GM12874 (cell line): Measurements from ENCODE around the gene CASK.

Experiments used
- TF ChIP-seq, protein P1 (sequence below): IDR thresholded peaks from 2 replicates; pipeline ENCODE4 v1.5.1; 2011; ENCODE audit warnings: low read depth, mild to moderate bottlenecking, control low read depth, low read length, moderate library complexity; ENCODE audit not compliant: insufficient read depth

CASK gene

DNA sequence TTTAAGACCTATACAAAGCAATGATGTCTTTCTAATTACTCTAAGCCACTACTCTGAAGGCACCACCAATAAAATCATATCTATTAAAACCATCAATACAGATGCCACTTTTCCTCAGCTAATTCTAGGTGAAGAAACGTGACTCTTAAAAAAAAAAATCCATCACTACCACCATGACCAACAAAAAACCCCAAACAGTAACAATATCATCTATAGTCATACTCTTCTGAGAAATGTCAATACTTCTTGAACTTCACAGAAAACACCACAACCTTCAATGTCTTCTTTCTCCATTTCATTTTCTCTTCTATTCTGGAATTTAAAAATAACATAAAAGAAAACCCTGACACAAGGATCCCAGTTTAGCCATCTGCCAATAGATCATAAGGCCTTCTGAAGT lies 35.7 kb downstream of the CASK start:
- TF ChIP-seq, protein P1, sequence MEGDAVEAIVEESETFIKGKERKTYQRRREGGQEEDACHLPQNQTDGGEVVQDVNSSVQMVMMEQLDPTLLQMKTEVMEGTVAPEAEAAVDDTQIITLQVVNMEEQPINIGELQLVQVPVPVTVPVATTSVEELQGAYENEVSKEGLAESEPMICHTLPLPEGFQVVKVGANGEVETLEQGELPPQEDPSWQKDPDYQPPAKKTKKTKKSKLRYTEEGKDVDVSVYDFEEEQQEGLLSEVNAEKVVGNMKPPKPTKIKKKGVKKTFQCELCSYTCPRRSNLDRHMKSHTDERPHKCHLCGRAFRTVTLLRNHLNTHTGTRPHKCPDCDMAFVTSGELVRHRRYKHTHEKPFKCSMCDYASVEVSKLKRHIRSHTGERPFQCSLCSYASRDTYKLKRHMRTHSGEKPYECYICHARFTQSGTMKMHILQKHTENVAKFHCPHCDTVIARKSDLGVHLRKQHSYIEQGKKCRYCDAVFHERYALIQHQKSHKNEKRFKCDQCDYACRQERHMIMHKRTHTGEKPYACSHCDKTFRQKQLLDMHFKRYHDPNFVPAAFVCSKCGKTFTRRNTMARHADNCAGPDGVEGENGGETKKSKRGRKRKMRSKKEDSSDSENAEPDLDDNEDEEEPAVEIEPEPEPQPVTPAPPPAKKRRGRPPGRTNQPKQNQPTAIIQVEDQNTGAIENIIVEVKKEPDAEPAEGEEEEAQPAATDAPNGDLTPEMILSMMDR = no peak

DNA sequence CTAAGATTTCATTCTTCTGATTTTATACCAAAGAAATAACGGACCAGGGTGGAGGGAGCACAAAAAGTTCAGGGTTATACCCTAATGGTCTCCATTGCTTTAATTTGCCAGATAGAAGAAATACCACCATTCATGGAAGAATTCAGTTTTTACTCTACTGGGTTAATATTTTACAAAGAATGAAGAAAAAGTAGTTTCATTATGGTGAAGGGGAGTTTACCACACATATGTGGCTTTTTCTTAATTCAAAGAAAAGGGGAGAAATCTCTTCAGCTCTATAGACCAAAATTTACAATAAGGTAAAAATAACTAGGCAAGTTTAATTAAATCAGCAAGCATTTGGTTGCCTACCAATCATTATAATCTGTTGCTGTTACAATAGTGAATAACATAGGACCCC lies 37.6 kb downstream of the CASK start:
- TF ChIP-seq, protein P1 = no peak

GRCh38 chrX:41881166-41881565 lies 42.2 kb downstream of the CASK start:
- TF ChIP-seq, protein P1 = no peak

GRCh38 chrX:41877167-41877566 lies 46.2 kb downstream of the CASK start:
- TF ChIP-seq, protein P1 = no peak

- TF ChIP-seq, protein P1 = no peak
These were observed 48.2 kb downstream of the CASK start for GRCh38 chrX:41875142-41875541.

DNA sequence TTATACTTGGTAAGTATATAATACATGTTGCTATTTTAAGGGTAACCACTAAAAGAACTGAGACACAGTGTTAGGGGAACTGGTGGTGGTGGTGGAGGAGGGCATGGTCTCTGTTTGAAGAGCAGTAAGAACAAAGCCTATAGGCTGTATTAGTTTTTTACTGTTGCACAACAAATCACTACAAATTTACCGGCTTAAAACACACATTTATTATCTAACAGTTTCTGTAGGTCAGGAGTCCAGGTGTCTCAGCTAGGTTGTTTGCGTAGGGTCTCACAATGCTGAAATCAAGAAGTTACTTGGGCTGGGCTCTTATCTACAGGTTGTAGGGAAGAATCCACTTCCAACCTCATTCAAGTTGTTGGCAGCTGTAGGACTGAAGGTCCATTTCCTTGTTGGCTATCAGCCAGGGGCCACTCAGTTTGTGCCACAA lies 52.6 kb downstream of the CASK start:
- TF ChIP-seq, protein P1 = no peak

- TF ChIP-seq, protein P1 = no peak
These were observed 54.9 kb downstream of the CASK start for GRCh38 chrX:41868392-41868977.
